ENCODE measurements around the gene PDE2A.
A peak's percentile ranks its signal among the peaks of the same experiment; 100 is the strongest.

PDE2A gene

GRCh38 chr11:72683782-72684200 lies 9.6 kb upstream of the PDE2A start:
- DNase-seq (ENCODE audit: low spot score) = peak; percentile 14

- DNase-seq (ENCODE audit: low spot score) = no peak
These were observed 8.6 kb upstream of the PDE2A start for GRCh38 chr11:72682858-72683243.

- DNase-seq (ENCODE audit: low spot score) = no peak
These were observed 8.1 kb upstream of the PDE2A start for GRCh38 chr11:72682238-72682857.

GRCh38 chr11:72681226-72682153 lies 7.3 kb upstream of the PDE2A start:
- DNase-seq (ENCODE audit: low spot score) = no peak

- DNase-seq (ENCODE audit: low spot score) = no peak
These were observed 6.5 kb upstream of the PDE2A start for GRCh38 chr11:72680624-72681158.

GRCh38 chr11:72679869-72680268 lies 5.6 kb upstream of the PDE2A start:
- no peak for DNase-seq (ENCODE audit: low spot score)

GRCh38 chr11:72678524-72678923 lies 4.3 kb upstream of the PDE2A start:
- DNase-seq (ENCODE audit: low spot score) = no peak

GRCh38 chr11:72676861-72677341 lies 2.7 kb upstream of the PDE2A start:
- peak; percentile 8 for DNase-seq (ENCODE audit: low spot score)

GRCh38 chr11:72675221-72675620 lies 999 bp upstream of the PDE2A start:
- DNase-seq (ENCODE audit: low spot score) = no peak

GRCh38 chr11:72673284-72673942 lies 809 bp downstream of the PDE2A start:
- no peak for DNase-seq (ENCODE audit: low spot score)

- no peak for DNase-seq (ENCODE audit: low spot score)
These were observed 1.5 kb downstream of the PDE2A start for GRCh38 chr11:72672597-72673238.

GRCh38 chr11:72671152-72672099 lies 2.8 kb downstream of the PDE2A start:
- no peak for DNase-seq (ENCODE audit: low spot score)

GRCh38 chr11:72670041-72670440 lies 4.2 kb downstream of the PDE2A start:
- DNase-seq (ENCODE audit: low spot score) = no peak

- DNase-seq (ENCODE audit: low spot score) = no peak
These were observed 4.7 kb downstream of the PDE2A start for GRCh38 chr11:72669527-72669926.

GRCh38 chr11:72668629-72669347 lies 5.4 kb downstream of the PDE2A start:
- no peak for DNase-seq (ENCODE audit: low spot score)

- DNase-seq (ENCODE audit: low spot score) = no peak
These were observed 8.2 kb downstream of the PDE2A start for GRCh38 chr11:72665911-72666472.

GRCh38 chr11:72662036-72662435 lies 12.2 kb downstream of the PDE2A start:
- DNase-seq (ENCODE audit: low spot score) = no peak

- DNase-seq (ENCODE audit: low spot score) = no peak
These were observed 12.7 kb downstream of the PDE2A start for GRCh38 chr11:72661486-72661885.

- no peak for DNase-seq (ENCODE audit: low spot score)
These were observed 15.1 kb downstream of the PDE2A start for GRCh38 chr11:72658989-72659640.

Data from LoVo (cell line).